Measurements from ENCODE around the gene COA1.

COA1 gene

GRCh38 chr7:43761938-43762692, 32.8 kb upstream of the COA1 start:
- peaks cover 33% of the 10 kb centered on the region for H3K4me1 ChIP-seq (ENCODE audit: insufficient read depth, poor library complexity, severe bottlenecking)
- no peak overlapping the region for H3K4me3 ChIP-seq (ENCODE audit: severe bottlenecking)
- no peak for DNase-seq (ENCODE audit: low spot score)
- H3K9me3 ChIP-seq (ENCODE audit: severe bottlenecking) = no peaks in the 10 kb centered on the region
- ATAC-seq (ENCODE audit: low read depth) = peak; percentile 15; the same call in 1 of the 3 replicates
- peak overlapping the region; percentile 3 for H3K27ac ChIP-seq (ENCODE audit: poor library complexity, severe bottlenecking)
- no peak for TF ChIP-seq CTCF (IDR thresholded peaks at IDR 0.05; ENCODE audit: poor library complexity, severe bottlenecking)
- no peaks in the 10 kb centered on the region; the same call in 1 of the 2 replicates for H3K36me3 ChIP-seq (ENCODE audit: low read depth)
- H3K27me3 ChIP-seq (ENCODE audit: insufficient read depth, poor library complexity, severe bottlenecking) = no peaks in the 10 kb centered on the region

- H3K27ac ChIP-seq (ENCODE audit: poor library complexity, severe bottlenecking) = peak overlapping the region; percentile 3
- ATAC-seq (ENCODE audit: low read depth) (no peak), DNase-seq (ENCODE audit: low spot score) (no peak)
These were observed 32.1 kb upstream of the COA1 start for GRCh38 chr7:43761382-43761781.

DNA sequence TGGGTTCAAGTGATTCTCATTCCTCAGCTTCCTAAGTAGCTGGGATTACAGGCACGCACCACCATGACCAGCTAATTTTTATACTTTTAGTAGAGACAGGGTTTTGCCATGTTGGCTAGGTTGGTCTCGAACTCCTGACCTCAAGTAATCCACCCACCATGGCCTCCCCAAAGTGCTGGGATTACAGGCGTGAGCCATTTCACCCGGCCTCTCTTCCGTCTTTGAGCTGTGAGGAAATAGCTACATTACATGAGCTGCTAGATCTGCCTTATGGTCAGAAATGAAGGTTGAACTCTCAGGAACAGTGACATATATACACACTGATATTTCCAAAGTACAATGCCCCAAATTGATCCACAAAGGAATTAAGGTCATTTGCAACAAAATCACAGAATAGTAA, 31.5 kb upstream of the COA1 start:
- ATAC-seq (ENCODE audit: low read depth) (no peak), DNase-seq (ENCODE audit: low spot score) (no peak)
- H3K9me3 ChIP-seq (ENCODE audit: severe bottlenecking) = no peaks in the 10 kb centered on the region
- no peak overlapping the region for H3K27ac ChIP-seq (ENCODE audit: poor library complexity, severe bottlenecking)
- H3K4me1 ChIP-seq (ENCODE audit: insufficient read depth, poor library complexity, severe bottlenecking) = peaks cover 33% of the 10 kb centered on the region
- no peaks in the 10 kb centered on the region for H3K27me3 ChIP-seq (ENCODE audit: insufficient read depth, poor library complexity, severe bottlenecking)
- TF ChIP-seq CTCF (IDR thresholded peaks at IDR 0.05; ENCODE audit: poor library complexity, severe bottlenecking) = no peak
- H3K4me3 ChIP-seq (ENCODE audit: severe bottlenecking) = no peak overlapping the region
- H3K36me3 ChIP-seq (ENCODE audit: low read depth) = no peaks in the 10 kb centered on the region; the same call in 1 of the 2 replicates

More at GRCh38 chr7:43761382-43761781, 32.1 kb upstream of the COA1 start:
- H3K27me3 ChIP-seq (ENCODE audit: insufficient read depth, poor library complexity, severe bottlenecking) = no peaks in the 10 kb centered on the region
- TF ChIP-seq CTCF (IDR thresholded peaks at IDR 0.05; ENCODE audit: poor library complexity, severe bottlenecking) = no peak
- H3K36me3 ChIP-seq (ENCODE audit: low read depth) = no peaks in the 10 kb centered on the region; the same call in 1 of the 2 replicates
- H3K9me3 ChIP-seq (ENCODE audit: severe bottlenecking) = no peaks in the 10 kb centered on the region
- no peak overlapping the region for H3K4me3 ChIP-seq (ENCODE audit: severe bottlenecking)
- H3K4me1 ChIP-seq (ENCODE audit: insufficient read depth, poor library complexity, severe bottlenecking) = peaks cover 33% of the 10 kb centered on the region

GRCh38 chr7:43758822-43759683, 29.7 kb upstream of the COA1 start:
- H3K9me3 ChIP-seq (ENCODE audit: severe bottlenecking) = no peaks in the 10 kb centered on the region
- ATAC-seq (ENCODE audit: low read depth) (peak; percentile 66), DNase-seq (ENCODE audit: low spot score) (no peak)
- peaks cover 19% of the 10 kb centered on the region for H3K4me1 ChIP-seq (ENCODE audit: insufficient read depth, poor library complexity, severe bottlenecking)
- no peak for TF ChIP-seq CTCF (IDR thresholded peaks at IDR 0.05; ENCODE audit: poor library complexity, severe bottlenecking)
- H3K36me3 ChIP-seq (ENCODE audit: low read depth) = no peaks in the 10 kb centered on the region; the same call in 1 of the 2 replicates
- H3K4me3 ChIP-seq (ENCODE audit: severe bottlenecking) = peak overlapping the region; percentile 69
- H3K27me3 ChIP-seq (ENCODE audit: insufficient read depth, poor library complexity, severe bottlenecking) = no peaks in the 10 kb centered on the region
- peak overlapping the region; percentile 7 for H3K27ac ChIP-seq (ENCODE audit: poor library complexity, severe bottlenecking)
